ENCODE results near the gene PLEKHM3.

PLEKHM3 gene

DNA sequence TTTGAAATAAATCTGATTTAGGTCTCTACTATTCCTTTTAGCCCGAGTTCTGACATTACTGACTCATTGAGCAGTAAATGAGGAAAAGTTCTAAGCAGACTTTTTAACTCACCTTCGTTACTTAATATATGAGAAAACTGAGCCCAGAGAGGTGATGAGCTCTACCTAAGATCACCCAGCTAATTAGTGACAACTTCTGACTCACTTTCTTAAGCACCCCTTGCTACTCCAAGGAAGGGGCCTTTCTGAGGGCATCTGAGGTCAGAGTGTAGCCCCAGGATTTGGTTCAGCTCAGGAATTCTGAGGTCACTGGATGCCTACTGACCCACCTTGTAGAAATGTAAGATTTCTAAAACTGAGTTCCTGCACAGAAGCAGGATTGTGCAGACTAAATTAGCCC lies 153.4 kb downstream of the PLEKHM3 start:
- Histone ChIP-seq H3K27ac (ENCODE audit: low read length) (no peak overlapping the region), H3K4me1 (ENCODE audit: control insufficient read depth, low read depth, low read length) (peaks cover 8% of the 10 kb centered on the region), H3K9ac (ENCODE audit: low read length) (no peak overlapping the region), H3K9me3 (ENCODE audit: control insufficient read depth, low read depth, low read length) (no peaks in the 10 kb centered on the region), H3K4me3 (ENCODE audit: low read length) (no peak overlapping the region), H3K36me3 (ENCODE audit: control insufficient read depth, low read depth, low read length) (no peaks in the 10 kb centered on the region), H3K27me3 (ENCODE audit: control insufficient read depth, insufficient read depth, low read length) (no peaks in the 10 kb centered on the region)

DNA sequence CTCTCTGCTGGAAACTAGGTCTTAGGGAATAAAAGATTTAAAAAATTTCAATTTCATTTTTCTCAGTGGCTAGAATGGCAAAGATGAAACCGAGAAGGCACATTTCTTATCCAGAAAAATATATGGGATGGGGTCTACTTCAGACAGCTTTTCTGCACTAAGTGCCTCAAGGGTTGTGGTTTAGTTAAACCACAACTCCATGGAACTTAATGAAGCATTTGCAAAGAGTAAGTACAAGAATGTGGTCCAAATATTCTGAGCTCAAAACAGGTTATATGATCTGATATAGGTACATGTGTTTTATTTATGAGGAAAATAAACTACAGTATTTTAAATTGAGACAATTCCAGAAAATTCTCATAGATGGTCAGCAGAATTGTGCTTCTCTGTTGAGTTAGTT lies 153.8 kb downstream of the PLEKHM3 start:
- Histone ChIP-seq H3K27me3 (ENCODE audit: control insufficient read depth, insufficient read depth, low read length) (no peaks in the 10 kb centered on the region), H3K9ac (ENCODE audit: low read length) (no peak overlapping the region), H3K4me3 (ENCODE audit: low read length) (no peak overlapping the region), H3K4me1 (ENCODE audit: control insufficient read depth, low read depth, low read length) (peaks cover 8% of the 10 kb centered on the region), H3K27ac (ENCODE audit: low read length) (no peak overlapping the region), H3K9me3 (ENCODE audit: control insufficient read depth, low read depth, low read length) (no peaks in the 10 kb centered on the region), H3K36me3 (ENCODE audit: control insufficient read depth, low read depth, low read length) (no peaks in the 10 kb centered on the region)

DNA sequence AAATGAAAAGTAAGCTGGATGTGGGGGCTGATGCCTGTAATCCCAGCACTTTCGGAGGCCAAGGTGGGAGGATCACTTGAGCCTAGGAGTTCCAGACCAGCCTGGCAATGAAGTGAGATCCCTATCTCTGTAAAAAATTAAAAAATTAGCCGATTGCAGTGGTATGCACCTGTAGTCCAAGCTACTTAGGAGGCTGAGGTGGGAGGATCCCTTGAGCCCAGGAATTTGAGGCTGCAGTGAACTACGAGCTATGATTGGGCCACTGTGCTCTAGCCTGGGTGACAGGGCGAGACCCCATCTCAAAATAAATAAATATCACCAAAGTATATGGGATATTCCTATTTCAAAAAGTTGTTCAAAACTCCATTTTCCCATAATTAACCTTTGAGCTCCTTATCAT lies 154.5 kb downstream of the PLEKHM3 start:
- peaks cover 8% of the 10 kb centered on the region for H3K4me1 ChIP-seq (ENCODE audit: control insufficient read depth, low read depth, low read length)
- H3K9me3 ChIP-seq (ENCODE audit: control insufficient read depth, low read depth, low read length): no peaks in the 10 kb centered on the region
- no peaks in the 10 kb centered on the region for H3K27me3 ChIP-seq (ENCODE audit: control insufficient read depth, insufficient read depth, low read length)
- no peak overlapping the region for H3K9ac ChIP-seq (ENCODE audit: low read length)
- H3K27ac ChIP-seq (ENCODE audit: low read length): no peak overlapping the region
- H3K4me3 ChIP-seq (ENCODE audit: low read length): no peak overlapping the region
- no peaks in the 10 kb centered on the region for H3K36me3 ChIP-seq (ENCODE audit: control insufficient read depth, low read depth, low read length)

DNA sequence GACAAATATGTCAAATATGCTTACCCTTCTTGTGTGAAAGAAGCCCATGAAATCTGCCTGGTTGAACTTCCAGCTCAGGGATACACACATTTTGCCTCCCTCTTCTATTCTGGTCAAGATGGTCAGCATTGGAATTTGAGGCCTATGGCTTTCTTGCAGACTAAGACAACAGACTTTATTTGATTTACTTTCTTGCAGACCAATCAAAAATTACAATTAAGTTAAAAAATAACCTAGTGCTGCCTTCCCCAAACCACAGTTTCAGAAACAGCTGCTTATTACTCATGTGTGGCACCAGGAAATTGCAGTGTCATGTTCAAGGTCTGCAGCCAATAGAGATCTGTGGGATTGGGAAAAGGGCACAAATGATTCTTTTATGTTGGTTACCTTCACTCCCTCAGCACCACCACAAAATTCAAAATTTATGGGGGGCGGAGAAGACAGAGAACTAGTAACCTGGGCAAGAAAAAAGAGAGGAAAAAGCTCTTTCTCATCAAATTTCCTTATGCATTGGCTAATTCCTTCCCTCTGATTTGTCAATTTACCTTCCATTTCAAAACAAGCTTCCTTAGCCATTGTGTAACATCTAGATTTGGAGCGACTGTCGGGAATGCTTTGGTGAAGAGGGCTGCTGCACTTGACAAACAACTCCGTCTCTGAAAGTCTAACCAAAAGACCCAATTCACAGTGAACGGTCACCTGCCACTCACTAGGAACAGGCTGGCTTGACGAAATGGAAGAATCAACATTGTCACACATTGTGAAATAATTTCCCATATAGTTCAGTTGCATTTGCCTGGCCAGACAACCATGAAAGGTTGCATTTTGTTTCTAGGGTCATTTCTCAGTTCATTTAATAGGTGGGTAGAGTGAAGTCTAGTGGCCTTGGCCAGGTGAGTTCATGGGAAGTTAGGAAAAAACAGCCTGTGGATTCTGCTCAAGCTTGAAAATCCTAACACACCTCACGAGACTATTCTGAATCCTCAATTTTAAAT lies 155.2 kb downstream of the PLEKHM3 start:
- H3K27ac ChIP-seq (ENCODE audit: low read length): no peak overlapping the region
- no peak overlapping the region for H3K9ac ChIP-seq (ENCODE audit: low read length)
- H3K4me1 ChIP-seq (ENCODE audit: control insufficient read depth, low read depth, low read length): peaks cover 8% of the 10 kb centered on the region
- H3K9me3 ChIP-seq (ENCODE audit: control insufficient read depth, low read depth, low read length): no peaks in the 10 kb centered on the region
- H3K4me3 ChIP-seq (ENCODE audit: low read length): no peak overlapping the region
- no peaks in the 10 kb centered on the region for H3K36me3 ChIP-seq (ENCODE audit: control insufficient read depth, low read depth, low read length)
- H3K27me3 ChIP-seq (ENCODE audit: control insufficient read depth, insufficient read depth, low read length): no peaks in the 10 kb centered on the region

DNA sequence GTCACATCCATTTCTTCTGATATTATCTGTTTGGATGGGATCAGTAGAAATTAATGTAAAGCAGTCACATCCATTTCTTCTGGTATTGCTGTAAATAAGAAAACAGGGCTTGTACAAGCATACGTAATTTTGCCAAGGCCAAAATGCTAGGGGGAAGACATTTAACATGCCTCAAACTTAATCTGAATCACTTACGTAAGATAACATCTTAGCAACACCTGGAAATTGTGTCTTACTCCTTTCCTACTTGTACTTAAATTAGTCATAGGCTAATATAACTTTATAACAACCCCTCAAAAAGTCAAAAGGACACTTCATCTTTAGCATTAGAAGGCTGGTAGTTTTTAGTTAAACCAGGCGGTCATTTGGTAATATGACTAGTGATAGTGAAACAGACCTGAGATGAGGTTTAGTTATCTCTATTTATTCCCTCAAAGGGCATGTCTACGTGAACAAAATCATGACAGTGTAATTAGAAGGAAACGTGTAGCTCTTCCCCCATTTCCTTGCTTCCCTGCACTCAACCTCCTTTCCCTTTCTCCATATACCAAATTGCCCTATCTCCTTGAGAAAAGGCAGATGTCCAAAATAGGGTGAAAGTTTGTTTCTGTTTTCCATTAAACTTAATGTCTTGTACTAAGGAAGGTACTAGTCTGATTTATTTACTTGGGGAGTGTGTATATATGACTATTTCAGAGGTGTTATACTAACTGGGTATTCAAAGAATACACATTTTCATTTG lies 156.3 kb downstream of the PLEKHM3 start:
- H3K4me1 ChIP-seq (ENCODE audit: control insufficient read depth, low read depth, low read length): peaks cover 8% of the 10 kb centered on the region
- no peaks in the 10 kb centered on the region for H3K36me3 ChIP-seq (ENCODE audit: control insufficient read depth, low read depth, low read length)
- no peaks in the 10 kb centered on the region for H3K9me3 ChIP-seq (ENCODE audit: control insufficient read depth, low read depth, low read length)
- H3K9ac ChIP-seq (ENCODE audit: low read length): no peak overlapping the region
- H3K4me3 ChIP-seq (ENCODE audit: low read length): no peak overlapping the region
- H3K27ac ChIP-seq (ENCODE audit: low read length): no peak overlapping the region
- H3K27me3 ChIP-seq (ENCODE audit: control insufficient read depth, insufficient read depth, low read length): no peaks in the 10 kb centered on the region

DNA sequence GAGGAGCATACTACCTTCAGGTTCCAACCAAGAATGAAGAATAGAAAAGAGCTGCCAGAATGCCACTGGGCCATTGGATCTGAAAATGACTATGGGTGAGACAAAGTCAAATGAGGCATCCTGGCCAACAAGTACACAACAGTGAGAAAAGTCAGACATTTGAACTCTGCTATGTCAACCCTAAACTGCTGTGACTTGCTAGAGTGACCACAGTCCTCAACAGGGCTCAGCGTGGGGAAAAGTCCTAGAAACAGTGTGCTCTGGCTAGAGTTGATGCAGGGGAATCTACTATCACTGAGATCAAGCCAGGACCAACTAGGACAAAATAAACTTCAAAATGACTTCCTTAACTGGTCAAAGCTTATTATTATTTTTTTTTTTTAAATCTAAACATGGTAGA lies 157.4 kb downstream of the PLEKHM3 start:
- H3K4me3 ChIP-seq (ENCODE audit: low read length): no peak overlapping the region
- H3K4me1 ChIP-seq (ENCODE audit: control insufficient read depth, low read depth, low read length): no peaks in the 10 kb centered on the region
- H3K27me3 ChIP-seq (ENCODE audit: control insufficient read depth, insufficient read depth, low read length): no peaks in the 10 kb centered on the region
- H3K9me3 ChIP-seq (ENCODE audit: control insufficient read depth, low read depth, low read length): no peaks in the 10 kb centered on the region
- no peaks in the 10 kb centered on the region for H3K36me3 ChIP-seq (ENCODE audit: control insufficient read depth, low read depth, low read length)
- H3K27ac ChIP-seq (ENCODE audit: low read length): no peak overlapping the region
- H3K9ac ChIP-seq (ENCODE audit: low read length): no peak overlapping the region

DNA sequence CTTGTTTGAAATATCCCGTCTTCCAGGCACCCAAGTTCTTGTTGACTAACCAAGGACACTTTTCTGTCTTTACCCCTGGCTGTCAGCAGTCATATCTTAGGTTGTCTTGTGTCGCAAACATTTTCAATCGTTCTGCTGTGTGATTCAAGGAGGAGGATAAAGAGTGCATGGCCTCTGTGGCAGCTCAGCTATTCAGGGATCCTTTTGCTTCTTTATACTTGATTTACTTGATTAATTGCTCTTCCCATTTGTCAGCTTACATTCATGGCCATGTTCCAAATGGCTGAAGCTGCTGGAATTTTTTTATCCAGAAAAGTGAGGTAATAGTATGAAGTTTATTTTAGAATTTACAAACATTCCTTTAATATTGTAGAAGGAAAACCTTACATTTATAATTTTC lies 158.3 kb downstream of the PLEKHM3 start:
- Histone ChIP-seq H3K4me3 (ENCODE audit: low read length) (no peak overlapping the region), H3K9me3 (ENCODE audit: control insufficient read depth, low read depth, low read length) (no peaks in the 10 kb centered on the region), H3K27ac (ENCODE audit: low read length) (no peak overlapping the region), H3K9ac (ENCODE audit: low read length) (no peak overlapping the region), H3K27me3 (ENCODE audit: control insufficient read depth, insufficient read depth, low read length) (no peaks in the 10 kb centered on the region), H3K4me1 (ENCODE audit: control insufficient read depth, low read depth, low read length) (no peaks in the 10 kb centered on the region), H3K36me3 (ENCODE audit: control insufficient read depth, low read depth, low read length) (no peaks in the 10 kb centered on the region)

DNA sequence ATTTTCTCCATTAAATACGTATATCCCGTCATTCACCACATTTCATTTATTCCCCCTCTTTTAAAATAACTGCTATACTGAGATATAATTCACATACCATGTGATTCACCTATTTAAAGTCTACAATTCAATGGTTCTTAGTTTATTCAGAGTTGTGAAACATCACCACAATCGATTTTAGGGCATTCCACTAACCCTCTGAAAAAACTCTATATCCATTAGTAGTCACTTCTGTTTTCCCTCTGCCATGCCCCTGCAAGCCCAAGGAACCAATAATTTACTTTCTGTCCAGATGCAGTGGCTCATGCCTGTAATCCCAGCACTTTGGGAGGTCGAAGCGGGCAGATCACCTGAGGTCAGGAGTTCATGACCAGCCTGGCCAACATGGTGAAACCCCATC lies 160.1 kb downstream of the PLEKHM3 start:
- no peaks in the 10 kb centered on the region for H3K27me3 ChIP-seq (ENCODE audit: control insufficient read depth, insufficient read depth, low read length)
- no peak overlapping the region for H3K9ac ChIP-seq (ENCODE audit: low read length)
- H3K36me3 ChIP-seq (ENCODE audit: control insufficient read depth, low read depth, low read length): no peaks in the 10 kb centered on the region
- no peaks in the 10 kb centered on the region for H3K4me1 ChIP-seq (ENCODE audit: control insufficient read depth, low read depth, low read length)
- no peak overlapping the region for H3K27ac ChIP-seq (ENCODE audit: low read length)
- H3K9me3 ChIP-seq (ENCODE audit: control insufficient read depth, low read depth, low read length): no peaks in the 10 kb centered on the region
- no peak overlapping the region for H3K4me3 ChIP-seq (ENCODE audit: low read length)

DNA sequence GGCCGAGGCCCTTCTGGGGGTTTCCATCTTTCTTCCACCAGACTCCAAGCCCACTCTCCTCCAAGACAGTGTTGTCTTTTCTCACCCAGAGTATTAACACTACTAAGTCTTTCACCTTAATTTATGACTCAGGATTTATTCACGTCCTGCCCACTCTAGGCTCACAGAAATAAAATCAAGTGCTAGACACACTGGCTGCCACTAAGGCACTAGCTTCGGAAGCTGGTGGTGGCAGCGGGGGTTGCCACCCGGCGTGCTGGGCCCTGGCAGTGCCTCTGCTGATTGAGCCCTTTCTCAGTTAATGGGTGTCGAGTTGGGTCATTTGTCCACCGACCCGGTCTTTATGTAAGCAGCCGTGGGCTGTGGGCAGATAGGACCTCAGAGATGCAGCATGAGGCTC lies 162.0 kb downstream of the PLEKHM3 start:
- Histone ChIP-seq H3K27me3 (ENCODE audit: control insufficient read depth, insufficient read depth, low read length) (no peaks in the 10 kb centered on the region), H3K9me3 (ENCODE audit: control insufficient read depth, low read depth, low read length) (no peaks in the 10 kb centered on the region), H3K27ac (ENCODE audit: low read length) (no peak overlapping the region), H3K4me1 (ENCODE audit: control insufficient read depth, low read depth, low read length) (no peaks in the 10 kb centered on the region), H3K4me3 (ENCODE audit: low read length) (no peak overlapping the region), H3K9ac (ENCODE audit: low read length) (no peak overlapping the region), H3K36me3 (ENCODE audit: control insufficient read depth, low read depth, low read length) (no peaks in the 10 kb centered on the region)

DNA sequence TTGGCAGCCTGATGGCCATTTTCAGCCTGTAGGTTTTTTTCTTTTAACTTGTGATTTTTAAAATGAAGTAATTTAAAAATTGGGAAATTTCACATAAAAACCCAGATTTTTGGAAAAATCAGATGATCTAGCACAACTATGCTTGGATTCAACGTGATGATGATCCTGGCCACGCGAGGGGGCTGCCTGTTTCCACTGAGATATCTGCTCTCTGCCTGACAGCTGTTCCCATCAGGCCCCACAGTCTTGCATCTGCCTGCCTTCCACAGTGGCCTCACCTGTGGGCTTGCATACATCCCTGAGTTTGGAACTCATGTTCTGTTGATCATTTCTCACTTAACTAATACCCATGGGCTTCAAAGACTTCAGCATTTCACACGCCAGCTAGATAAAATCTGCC lies 163.5 kb downstream of the PLEKHM3 start:
- no peak overlapping the region for H3K27ac ChIP-seq (ENCODE audit: low read length)
- no peak overlapping the region for H3K4me3 ChIP-seq (ENCODE audit: low read length)
- H3K9ac ChIP-seq (ENCODE audit: low read length): no peak overlapping the region
- no peaks in the 10 kb centered on the region for H3K36me3 ChIP-seq (ENCODE audit: control insufficient read depth, low read depth, low read length)
- H3K9me3 ChIP-seq (ENCODE audit: control insufficient read depth, low read depth, low read length): no peaks in the 10 kb centered on the region
- H3K4me1 ChIP-seq (ENCODE audit: control insufficient read depth, low read depth, low read length): no peaks in the 10 kb centered on the region
- no peaks in the 10 kb centered on the region for H3K27me3 ChIP-seq (ENCODE audit: control insufficient read depth, insufficient read depth, low read length)

DNA sequence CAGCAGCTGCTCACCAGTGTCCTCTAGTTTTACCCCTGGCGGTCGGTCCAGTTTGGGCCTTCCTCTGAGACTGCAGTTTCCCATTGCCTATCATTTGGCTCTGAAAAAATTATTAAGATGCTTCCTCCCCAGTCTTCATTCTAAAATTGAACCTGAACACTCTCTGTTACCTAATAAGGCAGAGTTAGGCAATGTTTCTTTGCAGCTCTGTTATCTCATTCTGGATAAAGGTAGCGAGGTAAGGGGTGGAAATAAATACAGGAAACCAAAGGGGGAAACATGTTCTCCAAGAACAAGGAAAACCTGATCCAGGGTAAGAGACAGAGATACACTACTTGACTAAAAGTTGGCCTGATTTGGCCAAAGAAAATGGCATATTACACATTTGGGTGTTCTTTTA lies 164.6 kb downstream of the PLEKHM3 start:
- no peak overlapping the region for H3K4me3 ChIP-seq (ENCODE audit: low read length)
- H3K27me3 ChIP-seq (ENCODE audit: control insufficient read depth, insufficient read depth, low read length): no peaks in the 10 kb centered on the region
- no peaks in the 10 kb centered on the region for H3K9me3 ChIP-seq (ENCODE audit: control insufficient read depth, low read depth, low read length)
- H3K9ac ChIP-seq (ENCODE audit: low read length): no peak overlapping the region
- H3K27ac ChIP-seq (ENCODE audit: low read length): no peak overlapping the region
- no peaks in the 10 kb centered on the region for H3K36me3 ChIP-seq (ENCODE audit: control insufficient read depth, low read depth, low read length)
- H3K4me1 ChIP-seq (ENCODE audit: control insufficient read depth, low read depth, low read length): no peaks in the 10 kb centered on the region
